Thyroid gland (tissue), 4 donors: ENCODE measurements around the gene CDH23. TPM values are rescaled to one million over a fixed set of nuclear protein-coding genes. Genes with fewer than 3 reads are reported as not detected.

ENCODE experiments used
- DNase-seq, 2 donors: peaks; one replicate each; pipeline ENCODE4 v3.0.0-alpha.2; 2019
- H3K27ac ChIP-seq, 3 donors: fragments of 200-600 bp; sonication (generic); 1 replicate in 2 of 3; 2 replicates in 1 of 3; pipeline ENCODE4 v1.5.1; 2016 to 2019; ENCODE audit warnings: mild to moderate bottlenecking in 1 of 3, moderate library complexity in 1 of 3
- H3K27me3 ChIP-seq: fragments of 200-600 bp; sonication (generic); one replicate; pipeline ENCODE4 v1.5.1; 2019
- H3K36me3 ChIP-seq, 2 donors: fragments of 200-600 bp; sonication (generic); one replicate each; pipeline ENCODE4 v1.5.1; 2016 to 2019
- H3K4me1 ChIP-seq, 2 donors: fragments of 200-600 bp; sonication (generic); one replicate each; pipeline ENCODE4 v1.5.1; 2017 to 2019
- H3K4me3 ChIP-seq, 3 donors: fragments of 200-600 bp; sonication (generic); replicated peaks in 1 of 3; 1 replicate in 2 of 3; 2 replicates in 1 of 3; pipeline ENCODE4 v1.5.1; 2016; ENCODE audit warnings: mild to moderate bottlenecking in 1 of 3
- H3K9me3 ChIP-seq: fragments of 200-600 bp; sonication (generic); one replicate; pipeline ENCODE4 v1.5.1; 2017
- CTCF ChIP-seq, 6 experiments: fragments of 200-600 bp in 3 of 6; fragments of 450-650 bp in 3 of 6; sonication (generic) in 3 of 6; IDR thresholded peaks; one replicate each; pipeline ENCODE4 v1.5.1; 2016 to 2019; ENCODE audit warnings: antibody characterized with exemption in 6 of 6, mild to moderate bottlenecking in 2 of 6, inconsistent platforms in 1 of 6, moderate library complexity in 1 of 6
- POLR2A ChIP-seq, 2 donors: fragments of 450-650 bp; IDR thresholded peaks; one replicate each; pipeline ENCODE4 v1.6.1; 2017; ENCODE audit warnings: antibody characterized with exemption in 2 of 2, mild to moderate bottlenecking in 2 of 2, moderate library complexity in 1 of 2
- WGBS, 2 donors: methylation state at CpG; one replicate each; pipeline ENCODE4 v1.1.5; 2017; 5-methylcytosine and 5-hydroxymethylcytosine counted together
- intact Hi-C: fragments of 100-400 bp; cut with DNase I; formaldehyde crosslinking; loops from one replicate; pipeline ENCODE4 v1.15.1; 2023
- total RNA-seq, 4 donors: library from RNA; depleted of rRNA; stranded (reverse); fragments of >200 nt; gene quantifications; one replicate each; pipeline ENCODE4 v1.2.3, GENCODE V29; 2016

Gene CDH23
- total RNA-seq, 4 donors from 2014 or later: 3.0 to 4.2 (median 3.9) TPM

- no peaks in the 10 kb centered on the region for H3K27me3 ChIP-seq
- WGBS, 2 donors: 89 to 91% methylated on average over 2 of the region's 2 CpGs
- TF ChIP-seq POLR2A (IDR thresholded peaks at IDR 0.05) (no peak), CTCF (IDR thresholded peaks at IDR 0.05) (no peak)
- H3K27ac ChIP-seq: no peak overlapping the region
- intact Hi-C loops: no loop called here
- H3K36me3 ChIP-seq: no peaks in the 10 kb centered on the region
- DNase-seq: no peak
- no peak overlapping the region for H3K4me3 ChIP-seq
- H3K9me3 ChIP-seq: no peaks in the 10 kb centered on the region
- no peaks in the 10 kb centered on the region for H3K4me1 ChIP-seq
Observed at GRCh38 chr10:71504168-71504567, 107.4 kb downstream of the CDH23 start.

- H3K4me1 ChIP-seq: no peaks in the 10 kb centered on the region
- H3K36me3 ChIP-seq: no peaks in the 10 kb centered on the region
- no peaks in the 10 kb centered on the region for H3K27me3 ChIP-seq
- WGBS, 2 donors: 80% methylated on average over 5 of the region's 5 CpGs
- no peak overlapping the region for H3K4me3 ChIP-seq
- H3K27ac ChIP-seq: no peak overlapping the region
- no peak for TF ChIP-seq POLR2A (IDR thresholded peaks at IDR 0.05)
- no peak for TF ChIP-seq CTCF (IDR thresholded peaks at IDR 0.05)
- no peaks in the 10 kb centered on the region for H3K9me3 ChIP-seq
- no peak for DNase-seq
- intact Hi-C loops: no loop called here
Observed at GRCh38 chr10:71504570-71504969, 107.8 kb downstream of the CDH23 start.

- DNase-seq: no peak
- intact Hi-C loops: no loop called here
- WGBS, 2 donors: 94% methylated on average over 3 of the region's 3 CpGs
- Histone ChIP-seq H3K36me3 (no peaks in the 10 kb centered on the region), H3K9me3 (no peaks in the 10 kb centered on the region), H3K27me3 (no peaks in the 10 kb centered on the region), H3K27ac (no peak overlapping the region), H3K4me1 (no peaks in the 10 kb centered on the region), H3K4me3 (no peak overlapping the region)
- TF ChIP-seq POLR2A (IDR thresholded peaks at IDR 0.05): no peak
- TF ChIP-seq CTCF (IDR thresholded peaks at IDR 0.05): no peak
Observed at GRCh38 chr10:71505862-71506261, 109.1 kb downstream of the CDH23 start.

- Histone ChIP-seq H3K27ac (no peak overlapping the region), H3K36me3 (no peaks in the 10 kb centered on the region), H3K27me3 (no peaks in the 10 kb centered on the region), H3K4me1 (no peaks in the 10 kb centered on the region), H3K4me3 (no peak overlapping the region), H3K9me3 (no peaks in the 10 kb centered on the region)
- 50 to 76% methylated on average over 2 of the region's 2 CpGs for WGBS, 2 donors
- intact Hi-C loops: no loop called here
- TF ChIP-seq CTCF (IDR thresholded peaks at IDR 0.05) (no peak), POLR2A (IDR thresholded peaks at IDR 0.05) (no peak)
- no peak for DNase-seq
Observed at GRCh38 chr10:71509444-71509843, 112.7 kb downstream of the CDH23 start.

- no peaks in the 10 kb centered on the region for H3K9me3 ChIP-seq
- no peak overlapping the region for H3K27ac ChIP-seq
- TF ChIP-seq CTCF (IDR thresholded peaks at IDR 0.05) (no peak), POLR2A (IDR thresholded peaks at IDR 0.05) (no peak)
- no peak for DNase-seq
- 89 to 95% methylated on average over 4 of the region's 4 CpGs for WGBS, 2 donors
- H3K36me3 ChIP-seq: no peaks in the 10 kb centered on the region
- H3K4me3 ChIP-seq: no peak overlapping the region
- no peaks in the 10 kb centered on the region for H3K4me1 ChIP-seq
- no peaks in the 10 kb centered on the region for H3K27me3 ChIP-seq
- intact Hi-C loops: no loop called here
Observed at GRCh38 chr10:71511206-71511605, 114.5 kb downstream of the CDH23 start.
